K562 (cell line): Measurements from ENCODE around the gene DNAJC2. TPM values are rescaled to one million over a fixed set of nuclear protein-coding genes. Genes with fewer than 3 reads are reported as not detected.
A peak's percentile ranks its signal among the peaks of the same experiment; 100 is the strongest.

Experiments used
- ATAC-seq: fragments of 200-7000 bp; cut with Tn5 transposase; 3 replicates; pipeline ENCODE4 v1.9.1; 2020; ENCODE audit warnings: moderate library complexity
- BruUV-seq: library from RNA; stranded (reverse); fragments of 400-500 nt; replicated peaks from 2 replicates; lab custom pipeline; 2021; lab: Mats Ljungman, UMichigan
- CTCF ChIA-PET: fragments of 300-600 bp; formaldehyde crosslinking; extraction: SDS; loops from one replicate; lab custom pipeline; 2021; ENCODE audit warnings: low intra/inter-chr PET ratio; lab: Yijun Ruan, JAX
- POLR2A ChIA-PET: fragments of 300-600, 350-650 bp; sonication (Branson Sonifier 250); formaldehyde crosslinking; extraction: SDS; loops from one replicate; lab custom pipeline; 2021; ENCODE audit warnings: antibody characterized with exemption, inconsistent platforms; lab: Yijun Ruan, JAX
- DNase-seq, 4 experiments: peaks; one replicate each; pipeline versions ENCODE4 v3.0.0 to v3.0.0-alpha.2; 2011 to 2018; ENCODE audit warnings: low spot score in 3 of 4, mixed read lengths in 3 of 4; ENCODE audit errors: extremely low read depth in 1 of 4
- FAIRE-seq: peaks from 2 replicates; lab custom pipeline; 2011; peaks lifted over from hg19 to GRCh38; lab: Jason Lieb, UNC
- H2AFZ ChIP-seq: 2 replicates; pipeline ENCODE4 v1.6.0; 2011; ENCODE audit warnings: low read depth, low read length, control low read depth, inconsistent platforms
- H3K27ac ChIP-seq: fragments of 200-600 bp; 3 replicates; pipeline ENCODE4 v1.8.0; 2011; ENCODE audit warnings: low read depth, mild to moderate bottlenecking, control low read depth, inconsistent platforms, low read length, moderate library complexity, mixed read lengths; ENCODE audit errors: extremely low read depth
- H3K27me3 ChIP-seq, 2 experiments: fragments of 300-600 bp in 1 of 2; 2 replicates in 1 of 2; 3 replicates in 1 of 2; pipeline versions ENCODE4 v1.6.0 to v1.8.0; 2011; ENCODE audit warnings: inconsistent platforms in 2 of 2, low read length in 2 of 2, mild to moderate bottlenecking in 1 of 2, mixed read lengths in 1 of 2, moderate library complexity in 1 of 2; ENCODE audit not compliant: control insufficient read depth in 2 of 2, insufficient read depth in 2 of 2
- H3K36me3 ChIP-seq: fragments of 300-600 bp; 3 replicates; pipeline ENCODE4 v1.8.0; 2011; ENCODE audit warnings: mild to moderate bottlenecking, low read length, inconsistent platforms; ENCODE audit not compliant: control insufficient read depth, insufficient read depth
- H3K4me1 ChIP-seq, 2 experiments: fragments of 200-600 bp in 1 of 2; replicated peaks in 1 of 2; 2 replicates in 1 of 2; 3 replicates in 1 of 2; pipeline versions ENCODE4 v1.5.1 to v1.8.0; 2011; ENCODE audit warnings: inconsistent platforms in 2 of 2, low read length in 2 of 2, mild to moderate bottlenecking in 1 of 2, mixed read lengths in 1 of 2, moderate library complexity in 1 of 2; ENCODE audit not compliant: control insufficient read depth in 2 of 2, insufficient read depth in 2 of 2
- H3K4me2 ChIP-seq: 2 replicates; pipeline ENCODE4 v1.6.1; 2011; ENCODE audit warnings: low read length, control low read depth, inconsistent platforms, mixed read lengths; ENCODE audit not compliant: insufficient read depth
- H3K4me3 ChIP-seq: fragments of 200-600 bp; sonication (generic), shearing (Covaris generic); 2 replicates; pipeline ENCODE4 v1.5.1; 2016; ENCODE audit warnings: control low read depth, inconsistent platforms
- H3K79me2 ChIP-seq: fragments of 200-600 bp; 3 replicates; pipeline ENCODE4 v1.8.0; 2011; ENCODE audit warnings: low read length, inconsistent platforms; ENCODE audit not compliant: control insufficient read depth, insufficient read depth
- H3K9ac ChIP-seq, 2 experiments: 2 replicates each; pipeline versions ENCODE4 v1.6.0 to v1.6.1; 2011; ENCODE audit warnings: low read depth in 2 of 2, low read length in 2 of 2, control low read depth in 1 of 2, inconsistent platforms in 1 of 2, mild to moderate bottlenecking in 1 of 2, mixed read lengths in 1 of 2; ENCODE audit not compliant: insufficient read depth in 1 of 2
- H3K9me1 ChIP-seq: one replicate; pipeline ENCODE4 v1.6.0; 2011; ENCODE audit warnings: inconsistent platforms, mild to moderate bottlenecking, low read length, moderate library complexity; ENCODE audit not compliant: control insufficient read depth, insufficient read depth
- H3K9me3 ChIP-seq: replicated peaks from 2 replicates; pipeline ENCODE4 v1.5.1; 2011; ENCODE audit warnings: low read depth, low read length, inconsistent platforms; ENCODE audit not compliant: control insufficient read depth, insufficient read depth
- H4K20me1 ChIP-seq: replicated peaks from 2 replicates; pipeline ENCODE4 v1.6.1; 2011; ENCODE audit warnings: low read length, inconsistent platforms, mixed read lengths; ENCODE audit not compliant: control insufficient read depth, insufficient read depth
- HMG20A ChIP-seq: fragments of 450-650 bp; formaldehyde crosslinking; conservative IDR thresholded peaks from 2 replicates; pipeline ENCODE4 v1.4.0; 2020; ENCODE audit warnings: mild to moderate bottlenecking, mixed read lengths
- NR1H2 ChIP-seq: sonication (generic); formaldehyde crosslinking; IDR thresholded peaks from 2 replicates; pipeline ENCODE4 v1.4.0; 2020; ENCODE audit warnings: mild to moderate bottlenecking, missing genetic modification reagents
- ZNF316 ChIP-seq: fragments of 450-650 bp; IDR thresholded peaks from 2 replicates; pipeline ENCODE4 v1.6.1; 2016
- WGBS: fragments of 100-300 bp; shearing (Covaris generic); methylation state at CpG from one replicate; pipeline ENCODE4 v1.1.6; 2016; ENCODE audit warnings: low coverage, mixed read lengths; ENCODE audit not compliant: insufficient coverage; ENCODE audit errors: missing lambda C conversion rate; 5-methylcytosine and 5-hydroxymethylcytosine counted together
- in situ Hi-C: fragments of 300-500 bp; cut with MboI; formaldehyde crosslinking; loops from 4 replicates; pipeline ENCODE4 v1.15.0; 2018; ENCODE audit warnings: inconsistent platforms, mixed read lengths
- intact Hi-C: fragments of 100-400 bp; cut with micrococcal nuclease; formaldehyde crosslinking; loops from 2 replicates; pipeline ENCODE4 v1.14.2; 2022
- polyA plus RNA-seq, 8 experiments: library from polyadenylated mRNA; depleted of rRNA in 4 of 8; stranded (reverse) in 5 of 8; unstranded in 3 of 8; fragments of >200 nt; fragmentation: Nextera tagmentation in 2 of 8; fragmentation: Illumina TruSeq in 1 of 8; extraction: Ambion mirVana in 2 of 8; extraction: Trizol in 1 of 8; gene quantifications; 2 replicates each; pipeline versions ENCODE4 v1.2.1 to v1.2.3, GENCODE V29; 2011 to 2014; ENCODE audit warnings: inconsistent platforms in 1 of 8, missing spikeins in 1 of 8
- total RNA-seq, 7 experiments: library from RNA; depleted of rRNA in 6 of 7; stranded (reverse); fragments of >200 nt in 6 of 7; fragmentation: Illumina TruSeq in 2 of 7; extraction: Trizol in 2 of 7; gene quantifications; 2 replicates each; pipeline versions ENCODE4 v1.2.1 to v1.2.3, GENCODE V29; 2011 to 2021; ENCODE audit warnings: low replicate concordance in 1 of 7
- TF ChIP-seq, protein P1 (sequence below): fragments of 250-450 bp; sonication (Bioruptor Pico); IDR thresholded peaks from 2 replicates; pipeline ENCODE4 v1.8.0; 2022; ENCODE audit warnings: inconsistent platforms
- TF ChIP-seq, protein P2 (sequence below): fragments of 200-800 bp; sonication (Bioruptor generic); IDR thresholded peaks from 2 replicates; pipeline ENCODE4 v1.6.1; 2017; ENCODE audit warnings: missing genetic modification characterization, missing compliant biosample characterization
- TF ChIP-seq, protein P3 (sequence below), 2 experiments: fragments of 450-650 bp; IDR thresholded peaks; 2 replicates each; pipeline ENCODE4 v1.6.1; 2016

DNAJC2 gene
- total and polyA plus RNA-seq, 9 of the 15 experiments (the other 6 are each of a cell fraction or from before 2014, with no cell fraction given): 40.2 to 157 (median 92.1) TPM

GRCh38 chr7:103297837-103298179 lies 46.8 kb downstream of the DNAJC2 start:
- WGBS: 0% methylated on average over 7 of the region's 7 CpGs
- Histone ChIP-seq H3K9ac (peak overlapping the region; percentile 75 to 96), H4K20me1 (no peaks in the 10 kb centered on the region), H3K9me3 (no peaks in the 10 kb centered on the region), H3K36me3 (peaks cover 41% of the 10 kb centered on the region), H3K27me3 (no peaks in the 10 kb centered on the region), H3K4me3 (peak overlapping the region; percentile 69), H2AFZ (peak overlapping the region; percentile 63), H3K9me1 (no peaks in the 10 kb centered on the region), H3K27ac (peak overlapping the region; percentile 80), H3K4me1 (peaks cover 3 to 6% of the 10 kb centered on the region in 2 experiments; a peak in 4 of 5 replicates), H3K79me2 (peaks cover 24% of the 10 kb centered on the region), H3K4me2 (peak overlapping the region; percentile 83)
- TF ChIP-seq, protein P1, sequence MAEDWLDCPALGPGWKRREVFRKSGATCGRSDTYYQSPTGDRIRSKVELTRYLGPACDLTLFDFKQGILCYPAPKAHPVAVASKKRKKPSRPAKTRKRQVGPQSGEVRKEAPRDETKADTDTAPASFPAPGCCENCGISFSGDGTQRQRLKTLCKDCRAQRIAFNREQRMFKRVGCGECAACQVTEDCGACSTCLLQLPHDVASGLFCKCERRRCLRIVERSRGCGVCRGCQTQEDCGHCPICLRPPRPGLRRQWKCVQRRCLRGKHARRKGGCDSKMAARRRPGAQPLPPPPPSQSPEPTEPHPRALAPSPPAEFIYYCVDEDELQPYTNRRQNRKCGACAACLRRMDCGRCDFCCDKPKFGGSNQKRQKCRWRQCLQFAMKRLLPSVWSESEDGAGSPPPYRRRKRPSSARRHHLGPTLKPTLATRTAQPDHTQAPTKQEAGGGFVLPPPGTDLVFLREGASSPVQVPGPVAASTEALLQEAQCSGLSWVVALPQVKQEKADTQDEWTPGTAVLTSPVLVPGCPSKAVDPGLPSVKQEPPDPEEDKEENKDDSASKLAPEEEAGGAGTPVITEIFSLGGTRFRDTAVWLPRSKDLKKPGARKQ (CRISPR knock-in tag): no peak
- 0 out of 2 replicates have a peak, but pooled peaks have one; percentile 20 for TF ChIP-seq NR1H2 (CRISPR knock-in tag)
- TF ChIP-seq ZNF316: peak; percentile 35; the same call in 1 of the 2 replicates
- TF ChIP-seq, protein P2, sequence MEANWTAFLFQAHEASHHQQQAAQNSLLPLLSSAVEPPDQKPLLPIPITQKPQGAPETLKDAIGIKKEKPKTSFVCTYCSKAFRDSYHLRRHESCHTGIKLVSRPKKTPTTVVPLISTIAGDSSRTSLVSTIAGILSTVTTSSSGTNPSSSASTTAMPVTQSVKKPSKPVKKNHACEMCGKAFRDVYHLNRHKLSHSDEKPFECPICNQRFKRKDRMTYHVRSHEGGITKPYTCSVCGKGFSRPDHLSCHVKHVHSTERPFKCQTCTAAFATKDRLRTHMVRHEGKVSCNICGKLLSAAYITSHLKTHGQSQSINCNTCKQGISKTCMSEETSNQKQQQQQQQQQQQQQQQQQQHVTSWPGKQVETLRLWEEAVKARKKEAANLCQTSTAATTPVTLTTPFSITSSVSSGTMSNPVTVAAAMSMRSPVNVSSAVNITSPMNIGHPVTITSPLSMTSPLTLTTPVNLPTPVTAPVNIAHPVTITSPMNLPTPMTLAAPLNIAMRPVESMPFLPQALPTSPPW (CRISPR knock-in tag): 0 out of 2 replicates have a peak, but pooled peaks have one; percentile 2
- TF ChIP-seq, protein P3, sequence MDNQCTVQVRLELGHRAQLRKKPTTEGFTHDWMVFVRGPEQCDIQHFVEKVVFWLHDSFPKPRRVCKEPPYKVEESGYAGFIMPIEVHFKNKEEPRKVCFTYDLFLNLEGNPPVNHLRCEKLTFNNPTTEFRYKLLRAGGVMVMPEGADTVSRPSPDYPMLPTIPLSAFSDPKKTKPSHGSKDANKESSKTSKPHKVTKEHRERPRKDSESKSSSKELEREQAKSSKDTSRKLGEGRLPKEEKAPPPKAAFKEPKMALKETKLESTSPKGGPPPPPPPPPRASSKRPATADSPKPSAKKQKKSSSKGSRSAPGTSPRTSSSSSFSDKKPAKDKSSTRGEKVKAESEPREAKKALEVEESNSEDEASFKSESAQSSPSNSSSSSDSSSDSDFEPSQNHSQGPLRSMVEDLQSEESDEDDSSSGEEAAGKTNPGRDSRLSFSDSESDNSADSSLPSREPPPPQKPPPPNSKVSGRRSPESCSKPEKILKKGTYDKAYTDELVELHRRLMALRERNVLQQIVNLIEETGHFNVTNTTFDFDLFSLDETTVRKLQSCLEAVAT (IDR thresholded peaks at IDR 0.05): 0 out of 4 replicates have a peak, but pooled peaks of 1 of the 2 experiments have one; percentile 10
- no peak for TF ChIP-seq HMG20A (CRISPR knock-in tag)
- CTCF ChIA-PET: interaction anchor here (0.6 to 1.8 kb wide), 7 partner anchors 47 to 861 kb away, joined by 3 to 18 read pairs (median 3); partner anchors contain the start of gene DNAJC2
- no TSS peak for BruUV-seq
- in situ Hi-C loops (loop anchor here (5.0 kb wide), 1 partner anchor 109 kb away; no protein-coding TSS in a partner anchor), intact Hi-C loops (loop anchor here (1.0 to 5.0 kb wide), 2 partner anchors 49 to 109 kb away; partner anchors contain the start of gene PSMC2)
- FAIRE-seq (no peak), DNase-seq (no peak), ATAC-seq (no peak)
- POLR2A ChIA-PET: interaction anchor here (0.7 to 1.9 kb wide), 3 partner anchors 12 to 34 kb away, joined by 3 to 7 read pairs (median 3); no protein-coding TSS in a partner anchor
